NCI-H2107 (cell line): ENCODE results near the gene RGPD4.
"Not testable (repeated sequence)": the region's sequence is repeated elsewhere in the genome, so short reads cannot be mapped to it uniquely, and the experiment has no call there.

Experiments used
- DNase-seq: peaks from one replicate; lab custom pipeline; 2025; lab: John Stamatoyannopoulos, UW

The RGPD4 gene

GRCh38 chr2:107826749-107827148, at the start of gene RGPD4:
Gene RGPD4 (plus strand): TSS chr2:107826892. CDS start chr2:107827014, 122 bp downstream.
- DNase-seq = not testable (repeated sequence)

- DNase-seq = no peak
Observed at GRCh38 chr2:107777974-107778373, 48.7 kb upstream of the RGPD4 start.

- DNase-seq = no peak
Observed at GRCh38 chr2:107785756-107786155, 40.9 kb upstream of the RGPD4 start.

- no peak for DNase-seq
Observed at GRCh38 chr2:107790837-107791236, 35.9 kb upstream of the RGPD4 start.

- DNase-seq = no peak
Observed at GRCh38 chr2:107801498-107801897, 25.2 kb upstream of the RGPD4 start.

- no peak for DNase-seq
Observed at GRCh38 chr2:107804608-107805498, 21.8 kb upstream of the RGPD4 start.

GRCh38 chr2:107806901-107807300, 19.8 kb upstream of the RGPD4 start:
- no peak for DNase-seq

- DNase-seq = peak; percentile 24
Observed at GRCh38 chr2:107807988-107808387, 18.7 kb upstream of the RGPD4 start.

GRCh38 chr2:107808959-107809358, 17.7 kb upstream of the RGPD4 start:
- no peak for DNase-seq

- DNase-seq = peak; percentile 40
Observed at GRCh38 chr2:107809835-107810234, 16.9 kb upstream of the RGPD4 start.

GRCh38 chr2:107810734-107811133, 16.0 kb upstream of the RGPD4 start:
- no peak for DNase-seq

- no peak for DNase-seq
Observed at GRCh38 chr2:107811411-107811810, 15.3 kb upstream of the RGPD4 start.

- no peak for DNase-seq
Observed at GRCh38 chr2:107812006-107812405, 14.7 kb upstream of the RGPD4 start.

- DNase-seq = no peak
Observed at GRCh38 chr2:107817378-107817777, 9.3 kb upstream of the RGPD4 start.

GRCh38 chr2:107822302-107822701, 4.4 kb upstream of the RGPD4 start:
- DNase-seq = no peak

- DNase-seq = no peak
Observed at GRCh38 chr2:107824451-107825205, 2.1 kb upstream of the RGPD4 start.

- no peak for DNase-seq
Observed at GRCh38 chr2:107825206-107825563, 1.5 kb upstream of the RGPD4 start.

GRCh38 chr2:107829514-107829913, 2.8 kb downstream of the RGPD4 start:
- DNase-seq = not testable (repeated sequence)

- not testable (repeated sequence) for DNase-seq
Observed at GRCh38 chr2:107833152-107833551, 6.5 kb downstream of the RGPD4 start.

GRCh38 chr2:107833618-107834017, 6.9 kb downstream of the RGPD4 start:
- DNase-seq = not testable (repeated sequence)

GRCh38 chr2:107916121-107916520, 89.4 kb downstream of the RGPD4 start:
- not testable (repeated sequence) for DNase-seq

GRCh38 chr2:107916696-107917370, 90.1 kb downstream of the RGPD4 start:
- not testable (repeated sequence) for DNase-seq
